GM12891 (cell line): Measurements from ENCODE around the gene LIAS.
"Not testable (repeated sequence)": the region's sequence is repeated elsewhere in the genome, so short reads cannot be mapped to it uniquely, and the experiment has no call there.

Experiments
- PAX5 ChIP-seq: IDR thresholded peaks from 2 replicates; pipeline ENCODE4 v1.6.1; 2011; ENCODE audit warnings: low read length, moderate library complexity, mild to moderate bottlenecking; ENCODE audit not compliant: insufficient read depth, severe bottlenecking
- POLR2A ChIP-seq: IDR thresholded peaks from 2 replicates; pipeline ENCODE4 v1.6.1; 2011; ENCODE audit warnings: low read depth, low read length, control low read depth
- POLR2AphosphoS5 ChIP-seq: IDR thresholded peaks from 2 replicates; pipeline ENCODE4 v1.6.1; 2011; ENCODE audit warnings: low read depth, low read length, control low read depth
- POU2F2 ChIP-seq: IDR thresholded peaks from 2 replicates; pipeline ENCODE4 v1.6.1; 2011; ENCODE audit warnings: low read depth, mild to moderate bottlenecking, control low read depth, low read length, moderate library complexity
- SPI1 ChIP-seq: IDR thresholded peaks from 2 replicates; pipeline ENCODE4 v1.6.1; 2011; ENCODE audit warnings: low read depth, low read length, control low read depth
- TAF1 ChIP-seq: IDR thresholded peaks from 2 replicates; pipeline ENCODE4 v1.6.1; 2011; ENCODE audit warnings: low read depth, low read length, control low read depth

DNA sequence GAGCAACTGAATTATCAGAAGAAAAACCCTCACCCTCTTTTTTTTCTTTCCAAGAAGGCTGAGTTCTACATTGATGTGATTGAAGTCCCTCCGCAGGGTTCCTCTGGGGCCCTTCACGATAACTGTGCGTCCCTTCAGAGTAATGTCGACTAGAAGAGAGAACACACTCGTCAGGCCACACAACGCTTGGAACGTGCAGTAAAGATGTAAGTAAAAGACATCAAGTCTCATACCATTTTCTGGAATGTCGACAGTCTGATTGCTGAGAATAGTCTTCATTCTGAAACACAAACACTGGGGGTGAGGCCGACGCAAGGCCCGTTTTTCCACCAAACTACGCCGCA, 723 bp upstream of the LIAS start:
- TF ChIP-seq POLR2A, TAF1, POLR2AphosphoS5, PAX5, POU2F2, SPI1: not testable (repeated sequence)
